Bronchial epithelial cell (primary cell): ENCODE data around the gene GSS. TPM values are rescaled to one million over a fixed set of nuclear protein-coding genes. Genes with fewer than 3 reads are reported as not detected.

Experiments used
- DNase-seq: peaks from one replicate; pipeline ENCODE4 v3.0.0-alpha.2; 2010; ENCODE audit warnings: low read depth
- FAIRE-seq: peaks from 2 replicates; lab custom pipeline; 2011; peaks lifted over from hg19 to GRCh38; lab: Jason Lieb, UNC
- H3K27me3 ChIP-seq: 2 replicates; pipeline ENCODE4 v1.5.1; 2011; ENCODE audit warnings: low read length; ENCODE audit not compliant: control insufficient read depth, insufficient read depth
- H3K36me3 ChIP-seq: 2 replicates; pipeline ENCODE4 v1.5.1; 2011; ENCODE audit warnings: low read length; ENCODE audit not compliant: control insufficient read depth, insufficient read depth
- H3K4me3 ChIP-seq: 2 replicates; pipeline ENCODE4 v1.5.1; 2011; ENCODE audit warnings: mild to moderate bottlenecking, low read depth, low read length, control low read depth
- total RNA-seq: library from RNA; depleted of rRNA; stranded (reverse); fragments of >200 nt; gene quantifications from 2 replicates; pipeline ENCODE4 v1.2.1, GENCODE V29; 2014
- TF ChIP-seq, protein P1 (sequence below): IDR thresholded peaks from 2 replicates; pipeline ENCODE4 v1.5.1; 2011; ENCODE audit warnings: mild to moderate bottlenecking, moderate library complexity, low read length, control low read depth, inconsistent platforms; ENCODE audit not compliant: insufficient read depth, severe bottlenecking

The GSS gene
- total RNA-seq, 1 donor from 2014 or later, result 105 TPM

DNA sequence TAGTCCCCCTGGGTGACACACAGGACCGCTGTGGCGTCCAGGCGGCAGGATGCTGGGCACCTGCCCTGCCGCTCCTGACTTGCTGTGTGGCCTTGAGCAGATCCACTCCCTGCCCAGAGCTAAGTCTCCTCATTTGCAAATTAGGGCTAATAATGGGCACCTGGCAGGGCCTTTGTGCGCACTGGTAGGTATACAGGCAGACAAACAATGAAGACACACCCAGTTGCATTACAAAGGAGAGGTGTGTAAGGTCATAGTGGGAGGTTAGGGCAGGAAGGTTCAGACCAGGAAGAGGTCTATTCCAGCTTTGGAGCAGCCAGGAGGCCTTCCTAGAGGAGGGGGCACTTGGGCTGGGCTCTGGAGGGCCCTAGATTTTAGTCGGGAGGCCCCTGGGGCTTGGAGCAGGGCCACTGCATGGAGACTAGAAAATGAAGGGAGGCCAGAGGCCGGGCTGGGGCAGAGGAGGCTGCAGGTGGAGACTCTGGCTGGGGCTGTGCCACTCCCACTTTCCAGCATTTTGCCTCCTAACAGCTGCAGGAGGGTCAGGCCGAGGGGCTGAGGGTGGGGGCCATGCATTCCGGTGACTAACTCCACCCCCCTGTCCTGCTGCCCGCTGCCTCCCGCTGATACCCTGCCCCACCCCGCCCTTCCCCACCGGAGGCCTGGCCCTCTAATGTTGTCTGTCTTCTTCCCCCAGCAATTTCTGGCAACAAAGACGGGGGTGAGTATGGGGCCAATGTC, 28.6 kb upstream of the GSS start:
- TF ChIP-seq, protein P1, sequence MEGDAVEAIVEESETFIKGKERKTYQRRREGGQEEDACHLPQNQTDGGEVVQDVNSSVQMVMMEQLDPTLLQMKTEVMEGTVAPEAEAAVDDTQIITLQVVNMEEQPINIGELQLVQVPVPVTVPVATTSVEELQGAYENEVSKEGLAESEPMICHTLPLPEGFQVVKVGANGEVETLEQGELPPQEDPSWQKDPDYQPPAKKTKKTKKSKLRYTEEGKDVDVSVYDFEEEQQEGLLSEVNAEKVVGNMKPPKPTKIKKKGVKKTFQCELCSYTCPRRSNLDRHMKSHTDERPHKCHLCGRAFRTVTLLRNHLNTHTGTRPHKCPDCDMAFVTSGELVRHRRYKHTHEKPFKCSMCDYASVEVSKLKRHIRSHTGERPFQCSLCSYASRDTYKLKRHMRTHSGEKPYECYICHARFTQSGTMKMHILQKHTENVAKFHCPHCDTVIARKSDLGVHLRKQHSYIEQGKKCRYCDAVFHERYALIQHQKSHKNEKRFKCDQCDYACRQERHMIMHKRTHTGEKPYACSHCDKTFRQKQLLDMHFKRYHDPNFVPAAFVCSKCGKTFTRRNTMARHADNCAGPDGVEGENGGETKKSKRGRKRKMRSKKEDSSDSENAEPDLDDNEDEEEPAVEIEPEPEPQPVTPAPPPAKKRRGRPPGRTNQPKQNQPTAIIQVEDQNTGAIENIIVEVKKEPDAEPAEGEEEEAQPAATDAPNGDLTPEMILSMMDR, result no peak
- Histone ChIP-seq H3K4me3 (no peak overlapping the region), H3K27me3 (peaks cover 7% of the 10 kb centered on the region), H3K36me3 (no peaks in the 10 kb centered on the region)
- DNase-seq, result no peak
- no peak for FAIRE-seq

DNA sequence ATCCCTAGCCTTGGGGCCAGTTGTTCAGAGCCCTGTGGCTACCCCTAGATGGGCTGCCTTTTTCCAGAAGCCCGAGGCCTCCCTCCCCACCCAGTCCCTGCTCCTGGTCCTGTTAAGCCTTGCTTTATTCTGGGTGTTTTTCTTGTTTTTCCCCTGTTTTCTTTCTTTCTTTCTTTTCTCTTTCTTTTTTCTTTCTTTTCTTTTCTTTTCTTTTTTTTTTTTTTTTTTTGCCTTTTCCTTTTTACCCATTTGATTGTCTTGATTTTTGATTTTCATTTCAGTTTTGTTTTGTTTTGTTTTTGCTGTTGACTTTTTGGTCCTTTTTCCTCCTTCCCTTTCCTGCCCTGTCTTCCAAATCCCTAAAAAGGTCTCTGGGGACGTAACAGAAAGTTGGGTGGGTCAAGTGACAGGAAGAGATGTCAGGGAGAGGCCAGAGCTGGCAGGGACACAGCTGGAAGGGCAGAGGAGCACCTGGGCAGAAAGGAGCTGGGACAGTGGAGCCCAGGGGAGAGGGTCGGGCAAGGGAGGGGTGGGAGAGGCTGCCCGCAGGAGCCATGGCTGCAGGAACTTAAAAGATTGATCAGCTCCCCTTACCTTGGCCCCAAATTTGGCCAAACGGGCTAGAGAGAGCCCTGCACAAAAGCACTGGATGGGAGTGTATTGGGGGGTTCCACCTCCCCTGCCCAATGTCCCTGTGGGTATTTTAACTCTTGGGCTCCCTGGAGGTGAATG, 27.6 kb upstream of the GSS start:
- TF ChIP-seq, protein P1, result no peak
- H3K36me3 ChIP-seq, result no peaks in the 10 kb centered on the region
- H3K4me3 ChIP-seq, result no peak overlapping the region
- DNase-seq, result no peak
- no peak for FAIRE-seq
- peaks cover 7% of the 10 kb centered on the region for H3K27me3 ChIP-seq

DNA sequence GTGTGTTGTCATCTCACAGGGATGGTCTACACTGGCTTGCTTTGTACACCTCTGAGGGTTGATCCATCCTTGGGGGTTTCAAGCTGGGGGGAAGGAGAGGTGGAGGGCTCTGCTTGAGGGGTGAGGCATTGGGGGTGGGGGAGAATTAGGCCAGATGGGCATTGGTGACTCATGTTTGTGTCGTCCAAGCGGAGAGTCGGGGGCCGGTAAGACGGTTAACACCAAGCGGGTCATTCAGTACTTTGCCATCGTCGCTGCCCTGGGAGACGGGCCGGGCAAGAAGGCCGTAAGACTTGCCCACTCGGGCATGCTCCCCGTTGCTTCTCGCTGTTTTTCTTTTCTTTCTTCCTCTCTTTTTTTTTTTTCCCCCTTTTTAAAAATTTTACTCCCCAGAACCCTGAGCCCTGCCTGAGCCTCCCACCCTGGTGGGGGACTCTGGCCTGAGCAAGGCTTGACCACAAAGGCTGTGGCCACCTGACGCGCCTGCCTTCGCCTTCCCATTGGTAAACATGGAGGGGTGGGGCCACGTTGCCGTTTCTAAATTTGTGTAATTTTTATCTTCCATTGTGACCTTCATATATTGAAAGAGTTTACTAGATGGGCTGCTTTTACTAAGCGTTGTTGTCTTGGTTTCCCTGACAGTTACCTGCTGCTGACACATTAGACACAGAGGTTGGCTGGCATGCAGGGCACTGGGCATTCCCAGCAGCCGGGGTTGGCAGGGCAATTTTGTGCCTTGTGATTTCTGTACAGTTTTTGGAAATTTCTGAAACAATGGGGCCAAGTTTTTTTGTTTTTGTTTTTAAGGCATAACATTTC, 26.9 kb upstream of the GSS start:
- DNase-seq (no peak), FAIRE-seq (no peak)
- Histone ChIP-seq H3K36me3 (no peaks in the 10 kb centered on the region), H3K27me3 (peaks cover 7% of the 10 kb centered on the region), H3K4me3 (no peak overlapping the region)
- TF ChIP-seq, protein P1, result no peak

DNA sequence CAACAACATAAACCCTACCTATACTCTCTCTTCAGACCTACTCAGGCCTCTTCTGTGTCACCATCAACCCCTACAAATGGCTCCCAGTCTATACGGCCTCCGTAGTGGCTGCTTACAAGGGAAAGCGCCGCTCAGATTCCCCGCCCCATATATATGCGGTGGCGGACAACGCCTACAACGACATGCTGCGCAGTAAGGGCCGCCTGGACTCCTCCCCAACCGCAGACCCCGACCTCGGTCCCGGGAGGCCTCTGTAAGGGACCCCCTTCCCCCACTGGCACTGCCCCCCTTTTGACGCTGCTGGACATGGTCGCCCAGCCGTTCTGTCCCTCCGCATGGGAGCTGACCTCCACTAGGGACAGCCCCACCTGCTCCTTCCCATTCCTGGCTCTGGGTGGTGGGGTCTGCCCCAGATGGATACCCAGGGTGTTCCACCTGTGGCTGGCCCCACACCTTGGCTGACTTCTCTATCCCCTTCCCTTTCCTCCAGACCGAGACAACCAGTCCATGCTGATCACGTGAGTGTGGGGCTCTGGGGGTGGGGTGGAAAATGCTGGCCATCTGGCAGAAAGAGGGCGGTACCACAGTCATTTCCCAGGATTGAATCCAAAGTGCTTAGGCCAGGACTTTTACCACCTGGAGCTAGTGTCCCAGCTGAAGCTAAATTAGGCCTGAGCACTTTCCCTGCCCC, 25.1 kb upstream of the GSS start:
- Histone ChIP-seq H3K27me3 (peaks cover 4% of the 10 kb centered on the region), H3K4me3 (no peak overlapping the region), H3K36me3 (no peaks in the 10 kb centered on the region)
- no peak for FAIRE-seq
- no peak for DNase-seq
- TF ChIP-seq, protein P1, result no peak

DNA sequence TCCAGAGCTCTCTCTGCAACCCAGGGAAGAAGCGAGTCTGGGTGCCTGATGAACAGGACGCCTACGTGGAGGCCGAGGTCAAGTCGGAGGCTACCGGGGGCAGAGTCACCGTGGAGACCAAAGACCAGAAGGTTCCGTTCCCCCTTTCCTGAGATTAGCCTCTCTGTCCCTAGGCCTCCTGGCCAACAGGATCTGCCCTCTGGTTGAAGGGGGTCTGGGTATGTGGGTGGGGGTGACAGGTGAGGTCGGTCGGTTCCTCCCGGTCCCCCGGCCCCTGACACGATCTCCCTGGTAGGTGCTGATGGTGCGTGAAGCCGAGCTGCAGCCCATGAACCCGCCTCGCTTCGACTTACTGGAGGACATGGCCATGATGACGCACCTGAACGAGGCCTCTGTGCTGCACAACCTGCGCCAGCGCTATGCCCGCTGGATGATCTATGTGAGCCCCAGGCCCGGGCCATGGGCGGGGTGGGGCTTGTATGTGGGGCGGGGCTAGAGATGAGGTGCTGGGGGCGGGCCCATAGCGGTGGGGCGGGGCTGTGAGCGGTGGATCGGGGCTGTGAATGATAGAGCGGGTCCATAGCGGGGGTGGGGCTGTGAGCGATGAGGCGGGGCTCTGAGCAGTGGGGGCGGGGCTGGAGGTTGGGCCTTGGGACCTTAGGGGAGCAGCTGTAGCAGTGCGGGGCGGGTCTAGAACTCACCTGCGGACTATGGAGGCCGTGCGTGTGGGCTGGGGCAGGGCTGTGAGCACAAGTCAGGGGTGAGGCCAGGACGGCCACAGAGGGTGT, 24.0 kb upstream of the GSS start:
- peaks cover 4% of the 10 kb centered on the region for H3K27me3 ChIP-seq
- FAIRE-seq (no peak), DNase-seq (no peak)
- H3K4me3 ChIP-seq, result no peak overlapping the region
- H3K36me3 ChIP-seq, result no peaks in the 10 kb centered on the region
- TF ChIP-seq, protein P1, result no peak
